Ovary (tissue), 9 donors: Measurements from ENCODE around the gene DRD4. TPM values are rescaled to one million over a fixed set of nuclear protein-coding genes. Genes with fewer than 3 reads are reported as not detected.

Source experiments
- DNase-seq, 5 donors: peaks; one replicate each; pipeline ENCODE4 v3.0.0-alpha.2; 2019 to 2020
- H3K27ac ChIP-seq, 2 donors: fragments of 200-600 bp; one replicate each; pipeline versions ENCODE4 v1.5.1 to v1.8.0; 2019 to 2022
- H3K27me3 ChIP-seq: fragments of 200-600 bp; one replicate; pipeline ENCODE4 v1.8.0; 2022
- H3K36me3 ChIP-seq: fragments of 200-600 bp; sonication (generic); one replicate; pipeline ENCODE4 v1.5.1; 2019
- H3K4me1 ChIP-seq: one replicate; pipeline ENCODE4 v1.8.1; 2013; ENCODE audit warnings: mild to moderate bottlenecking, moderate library complexity; ENCODE audit not compliant: insufficient read depth
- H3K4me3 ChIP-seq: fragments of 200-600 bp; sonication (generic); one replicate; pipeline ENCODE4 v1.5.1; 2017
- H3K9me3 ChIP-seq, 2 donors: fragments of 200-600 bp in 1 of 2; sonication (generic) in 1 of 2; one replicate each; pipeline versions ENCODE4 v1.5.1 to v1.8.1; 2013 to 2019; ENCODE audit warnings: mild to moderate bottlenecking in 1 of 2, moderate library complexity in 1 of 2
- CTCF ChIP-seq, 3 donors: fragments of 450-650 bp in 2 of 3; fragments of 200-600 bp in 1 of 3; IDR thresholded peaks; one replicate each; pipeline versions ENCODE4 v1.5.1 to v1.8.0; 2016 to 2022; ENCODE audit warnings: antibody characterized with exemption in 3 of 3, mild to moderate bottlenecking in 1 of 3
- EP300 ChIP-seq: sonication (generic); formaldehyde crosslinking; IDR thresholded peaks from one replicate; pipeline ENCODE4 v1.6.1; 2017; ENCODE audit warnings: antibody characterized with exemption
- POLR2A ChIP-seq: fragments of 450-650 bp; IDR thresholded peaks from one replicate; pipeline ENCODE4 v1.6.1; 2017; ENCODE audit warnings: antibody characterized with exemption, mild to moderate bottlenecking, moderate library complexity
- WGBS, 3 donors: extraction: QIAGEN DNeasy Blood & Tissue Kit in 1 of 3; methylation state at CpG; one replicate each; pipeline versions ENCODE4 v1.1.5 to v1.1.7; 2013 to 2017; 5-methylcytosine and 5-hydroxymethylcytosine counted together
- intact Hi-C, 4 donors: fragments of 100-400 bp; cut with DNase I; formaldehyde crosslinking; loops; one replicate each; pipeline versions ENCODE4 v1.11.0 to v1.15.1; 2022 to 2023
- polyA plus RNA-seq, 2 donors: library from polyadenylated mRNA; stranded (reverse); fragments of 200-250 nt in 1 of 2; fragments of 350-450 nt in 1 of 2; fragmentation: Illumina TruSeq in 1 of 2; extraction: RNeasy Lipid Tissue Mini Kit (QIAGEN cat#74804) in 1 of 2; gene quantifications; one replicate each; pipeline ENCODE4 v1.2.3, GENCODE V29; 2013 to 2014
- total RNA-seq, 7 donors: library from RNA; depleted of rRNA in 2 of 7; stranded (reverse); fragments of >200 nt in 2 of 7; fragmentation: NEBNext Ultra II Directional in 3 of 7; extraction: Animal tissue kit (Norgen Biotek cat#: 25700) in 3 of 7; gene quantifications; one replicate each; pipeline versions ENCODE4 v1.1.0 to v1.2.4, GENCODE V29; 2016 to 2023
- donor health status: DM: no; HTN: no; CAD: no; lungs with moderate emphysema.
- donor health status: DM: no; HTN: no; CAD: no.
- donor health status: Bipolar disorder and iron deficiency.
- donor health status: DM: yes; HTN: yes; CAD: no.
- donor health status: DM: no; HTN: no; CAD: no.
- donor health status: DM: yes; HTN: yes; CAD: no.

The DRD4 gene
- total and polyA plus RNA-seq, 9 donors, result 0.57 to 3.3 (median 1.6) TPM; not detected in 1

- H3K4me1 ChIP-seq, result peaks cover 7% of the 10 kb centered on the region
- no peak for DNase-seq
- no peaks in the 10 kb centered on the region for H3K27me3 ChIP-seq
- WGBS, 3 donors, result 65 to 78% (median 65%) methylated on average over 28 of the region's 28 CpGs
- H3K36me3 ChIP-seq, result no peaks in the 10 kb centered on the region
- no peak overlapping the region for H3K27ac ChIP-seq
- no peak overlapping the region for H3K4me3 ChIP-seq
- no peak for TF ChIP-seq POLR2A
- intact Hi-C loops, result no loop called here
- H3K9me3 ChIP-seq, result no peaks in the 10 kb centered on the region
Observed at GRCh38 chr11:638631-639331, 1.7 kb downstream of the DRD4 start.

GRCh38 chr11:639332-639955 is 2.4 kb downstream of the DRD4 start:
- H3K4me1 ChIP-seq, result peaks cover 7% of the 10 kb centered on the region
- no peaks in the 10 kb centered on the region for H3K36me3 ChIP-seq
- TF ChIP-seq POLR2A (no peak), CTCF (IDR thresholded peaks at IDR 0.05) (no peak), EP300 (no peak)
- H3K27me3 ChIP-seq, result no peaks in the 10 kb centered on the region
- no peaks in the 10 kb centered on the region for H3K9me3 ChIP-seq
- no peak overlapping the region for H3K27ac ChIP-seq
- WGBS, 3 donors, result 12 to 35% (median 15%) methylated on average over 33 to 80 of the region's 80 CpGs
- no peak for DNase-seq
- intact Hi-C loops, result no loop called here
- H3K4me3 ChIP-seq, result no peak overlapping the region

GRCh38 chr11:640021-640706 is 3.1 kb downstream of the DRD4 start:
- H3K27ac ChIP-seq, result no peak overlapping the region
- WGBS, 3 donors, result 48 to 71% (median 65%) methylated on average over 44 to 69 of the region's 69 CpGs
- H3K4me3 ChIP-seq, result no peak overlapping the region
- intact Hi-C loops, result no loop called here
- no peaks in the 10 kb centered on the region for H3K36me3 ChIP-seq
- peaks cover 7% of the 10 kb centered on the region for H3K4me1 ChIP-seq
- H3K9me3 ChIP-seq, result no peaks in the 10 kb centered on the region
- TF ChIP-seq POLR2A (no peak), CTCF (IDR thresholded peaks at IDR 0.05) (no peak), EP300 (no peak)
- H3K27me3 ChIP-seq, result no peaks in the 10 kb centered on the region
- DNase-seq, result no peak

- 88 to 89% (median 88%) methylated on average over 19 of the region's 19 CpGs for WGBS, 3 donors
- intact Hi-C loops, result no loop called here
- Histone ChIP-seq H3K36me3 (no peaks in the 10 kb centered on the region), H3K4me3 (no peak overlapping the region), H3K27me3 (no peaks in the 10 kb centered on the region), H3K9me3 (no peaks in the 10 kb centered on the region), H3K27ac (no peak overlapping the region), H3K4me1 (peaks cover 4% of the 10 kb centered on the region)
- DNase-seq, result no peak
- TF ChIP-seq CTCF (IDR thresholded peaks at IDR 0.05) (no peak), EP300 (no peak), POLR2A (no peak)
Observed at GRCh38 chr11:641806-642370, 4.8 kb downstream of the DRD4 start.
